Transverse colon (tissue), 4 donors: ENCODE results near the gene TMEM250. TPM values are rescaled to one million over a fixed set of nuclear protein-coding genes. Genes with fewer than 3 reads are reported as not detected.

Experiments used
- DNase-seq: peaks from one replicate; pipeline ENCODE4 v3.0.0-alpha.2; 2019
- H3K27ac ChIP-seq, 4 donors: fragments of 200-600 bp; sonication (generic); 2 replicates each; pipeline ENCODE4 v1.5.1; 2016 to 2018; ENCODE audit warnings: inconsistent platforms in 4 of 4
- H3K27me3 ChIP-seq: fragments of 200-600 bp; sonication (generic); 2 replicates; pipeline ENCODE4 v1.5.1; 2017; ENCODE audit warnings: inconsistent platforms
- H3K36me3 ChIP-seq, 4 donors: fragments of 200-600 bp; sonication (generic); 2 replicates each; pipeline ENCODE4 v1.5.1; 2017 to 2019; ENCODE audit warnings: inconsistent platforms in 4 of 4
- H3K4me1 ChIP-seq, 4 donors: fragments of 200-600 bp; sonication (generic); 2 replicates each; pipeline ENCODE4 v1.5.1; 2017 to 2020; ENCODE audit warnings: inconsistent platforms in 4 of 4
- H3K4me3 ChIP-seq, 4 donors: fragments of 200-600 bp; sonication (generic); 1 replicate in 1 of 4; 2 replicates in 3 of 4; pipeline versions ENCODE4 v1.5.1 to v1.6.1; 2017 to 2019; ENCODE audit warnings: inconsistent platforms in 4 of 4
- H3K9me3 ChIP-seq, 2 donors: fragments of 200-600 bp; sonication (generic); 2 replicates each; pipeline ENCODE4 v1.5.1; 2017 to 2019; ENCODE audit warnings: inconsistent platforms in 2 of 2
- CTCF ChIP-seq, 5 experiments: fragments of 200-600 bp in 3 of 5; fragments of 450-650 bp in 2 of 5; sonication (generic) in 3 of 5; IDR thresholded peaks; 1 replicate in 2 of 5; 2 replicates in 3 of 5; pipeline ENCODE4 v1.5.1; 2016 to 2017; ENCODE audit warnings: antibody characterized with exemption in 5 of 5, inconsistent platforms in 3 of 5, mild to moderate bottlenecking in 2 of 5, moderate library complexity in 1 of 5
- EP300 ChIP-seq: sonication (generic); formaldehyde crosslinking; IDR thresholded peaks from one replicate; pipeline ENCODE4 v1.6.1; 2017; ENCODE audit warnings: antibody characterized with exemption, low read depth
- POLR2A ChIP-seq: fragments of 450-650 bp; IDR thresholded peaks from one replicate; pipeline ENCODE4 v1.6.1; 2016; ENCODE audit warnings: antibody characterized with exemption, mild to moderate bottlenecking, moderate library complexity
- POLR2AphosphoS5 ChIP-seq, 3 donors: sonication (generic); formaldehyde crosslinking; IDR thresholded peaks; one replicate each; pipeline ENCODE4 v1.6.1; 2016; ENCODE audit warnings: antibody characterized with exemption in 3 of 3
- WGBS, 2 donors: methylation state at CpG; one replicate each; pipeline ENCODE4 v1.1.5; 2018; ENCODE audit warnings: low coverage in 1 of 2; 5-methylcytosine and 5-hydroxymethylcytosine counted together
- in situ Hi-C, 4 donors: fragments of 200-750 bp; cut with MboI; loops; one replicate each; pipeline versions ENCODE4 v1.15.0 to v1.15.1; 2017; ENCODE audit warnings: low sequenced_read_pairs in 3 of 4, low pct_ligation_motif_present in 1 of 4, low pct_unique_long_range_greater_than_20kb in 1 of 4
- intact Hi-C: fragments of 100-400 bp; cut with DNase I; formaldehyde crosslinking; loops from one replicate; pipeline ENCODE4 v1.15.1; 2023; ENCODE audit warnings: low total_unique reads
- total RNA-seq, 4 donors: library from RNA; depleted of rRNA; stranded (reverse); fragments of >200 nt; gene quantifications; one replicate each; pipeline ENCODE4 v1.1.0, GENCODE V29; 2016

Gene TMEM250
- total RNA-seq, 4 donors from 2014 or later: 50.3 to 187 (median 86.6) TPM

- no peaks in the 10 kb centered on the region for H3K27me3 ChIP-seq
- no peaks in the 10 kb centered on the region for H3K36me3 ChIP-seq
- intact Hi-C loops (no loop called here), in situ Hi-C loops (loop anchor here in 1 of 4 donors (25.0 kb wide), 1 partner anchor 246 kb away; no protein-coding TSS in a partner anchor)
- DNase-seq: no peak
- H3K4me3 ChIP-seq: peak overlapping the region; percentile 14 to 47 (median 22)
- H3K4me1 ChIP-seq: peaks cover 30 to 72% (median 55%) of the 10 kb centered on the region in 4 donors
- no peak for TF ChIP-seq CTCF (IDR thresholded peaks at IDR 0.05)
- TF ChIP-seq POLR2AphosphoS5 (IDR thresholded peaks at IDR 0.05): no peak
- no peak for TF ChIP-seq POLR2A
- no peak for TF ChIP-seq EP300
- no peaks in the 10 kb centered on the region for H3K9me3 ChIP-seq
- WGBS, 2 donors: 58% methylated on average over 27 of the region's 27 CpGs; no CpG with 5 or more reads in 1 of the 2 donors
- H3K27ac ChIP-seq: peak overlapping the region; percentile 82 to 85 (median 84)
These were observed 9.9 kb downstream of the TMEM250 start for GRCh38 chr9:136108648-136109266.

GRCh38 chr9:136107953-136108647 lies 10.6 kb downstream of the TMEM250 start:
- intact Hi-C loops: no loop called here
- Histone ChIP-seq H3K27ac (peak overlapping the region; percentile 82 to 85 (median 84)), H3K9me3 (no peaks in the 10 kb centered on the region), H3K36me3 (no peaks in the 10 kb centered on the region), H3K4me1 (peaks cover 30 to 74% (median 56%) of the 10 kb centered on the region in 4 donors), H3K27me3 (no peaks in the 10 kb centered on the region), H3K4me3 (no peak overlapping the region)
- peak; percentile 53 for DNase-seq
- in situ Hi-C loops: loop anchor here in 1 of 4 donors (25.0 kb wide), 1 partner anchor 246 kb away; no protein-coding TSS in a partner anchor
- WGBS, 2 donors: 36 to 62% methylated on average over 5 to 27 of the region's 29 CpGs
- no peak for TF ChIP-seq POLR2AphosphoS5 (IDR thresholded peaks at IDR 0.05)

DNA sequence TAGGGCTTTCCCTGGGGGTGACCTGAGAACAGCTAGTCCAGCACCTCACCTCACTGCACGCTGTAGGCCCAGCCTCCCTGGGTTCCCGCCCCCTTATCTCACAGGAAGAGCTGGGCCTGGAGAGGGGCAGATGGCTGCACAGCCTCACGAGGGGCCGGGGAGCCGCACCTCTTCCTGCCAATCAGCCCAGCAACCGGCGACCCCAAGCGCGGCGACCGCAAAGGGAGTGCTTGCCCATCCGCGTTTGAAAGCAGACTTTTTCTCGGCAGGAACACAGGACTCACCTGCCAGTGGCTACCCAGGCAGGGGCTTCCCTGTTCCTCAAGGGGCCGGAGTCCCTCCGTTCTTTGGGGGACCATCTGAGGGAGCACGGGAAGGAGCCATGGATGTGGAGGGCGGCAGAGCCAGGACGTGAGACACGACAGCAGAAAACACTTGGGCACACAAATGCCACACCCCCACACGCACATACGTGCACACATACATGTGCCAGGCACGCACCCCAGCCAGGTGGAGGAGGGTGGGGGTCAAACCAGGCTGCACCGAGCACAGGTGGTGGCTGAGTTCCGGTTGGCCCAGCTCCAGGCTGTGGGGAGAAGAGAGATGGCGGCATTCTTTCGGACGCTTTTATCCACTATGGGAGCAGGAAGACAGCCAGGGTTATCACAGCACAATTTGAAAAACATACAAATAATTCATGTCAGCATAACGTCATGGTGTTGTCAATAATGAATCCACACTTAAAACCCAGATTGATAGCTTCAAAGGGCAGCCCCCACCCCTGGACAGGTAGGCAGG lies 11.3 kb downstream of the TMEM250 start:
- H3K27ac ChIP-seq: peak overlapping the region; percentile 82 to 85 (median 84)
- 37% methylated on average over 28 of the region's 29 CpGs; no CpG with 5 or more reads in 1 of the 2 donors for WGBS, 2 donors

DNA sequence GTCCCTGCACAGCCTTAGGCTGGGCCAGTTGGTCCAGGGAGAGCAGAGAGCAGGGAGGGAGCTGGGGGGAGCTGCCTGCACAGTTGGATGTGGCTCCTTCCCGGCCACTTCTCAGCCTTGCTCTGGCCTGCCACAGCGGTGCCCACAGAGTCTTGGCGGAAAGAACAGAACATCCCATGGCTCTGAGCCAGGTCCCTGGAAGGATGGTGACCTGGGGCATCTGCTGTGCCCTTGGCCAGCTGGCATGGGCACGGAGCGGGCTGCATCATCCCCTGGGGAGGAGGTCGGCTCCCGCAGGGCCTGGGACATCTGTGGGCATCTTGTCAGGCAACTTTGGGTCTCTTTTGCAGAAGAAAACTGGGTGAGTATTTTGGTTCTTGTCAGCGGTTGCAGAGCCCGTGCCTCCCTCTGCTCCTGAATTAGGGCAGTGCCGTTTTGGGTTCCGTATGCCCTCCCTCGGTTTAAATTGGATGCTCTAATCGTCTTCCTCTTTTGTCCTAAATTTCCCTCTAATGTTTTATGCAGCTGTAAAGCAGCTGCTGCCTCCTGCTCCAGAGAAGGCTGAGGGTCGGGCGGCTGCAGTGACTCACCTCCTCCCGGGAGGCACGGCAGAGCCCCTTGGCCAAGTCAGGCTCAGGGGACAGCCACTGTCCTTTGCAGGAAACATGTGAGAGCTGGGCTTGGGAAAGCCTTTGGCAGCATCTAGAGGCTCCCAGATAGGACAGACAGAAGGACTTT lies 13.1 kb downstream of the TMEM250 start:
- 50% methylated on average over 4 to 17 of the region's 17 CpGs for WGBS, 2 donors
- DNase-seq: no peak
- in situ Hi-C loops (loop anchor here in 1 of 4 donors (25.0 kb wide), 1 partner anchor 243 kb away; no protein-coding TSS in a partner anchor), intact Hi-C loops (no loop called here)
- Histone ChIP-seq H3K27ac (peak overlapping the region; percentile 52 to 85 (median 84)), H3K9me3 (no peaks in the 10 kb centered on the region), H3K36me3 (no peaks in the 10 kb centered on the region), H3K4me3 (no peak overlapping the region), H3K27me3 (peaks cover under 1% of the 10 kb centered on the region), H3K4me1 (peaks cover 29 to 69% (median 54%) of the 10 kb centered on the region in 4 donors)
- TF ChIP-seq POLR2AphosphoS5 (IDR thresholded peaks at IDR 0.05) (peak; percentile 7 to 44 (median 44)), CTCF (IDR thresholded peaks at IDR 0.05) (no peak)

More for the DNA sequence above, 11.3 kb downstream of the TMEM250 start:
- in situ Hi-C loops (loop anchor here in 1 of 4 donors (25.0 kb wide), 1 partner anchor 245 kb away; no protein-coding TSS in a partner anchor), intact Hi-C loops (no loop called here)
- no peaks in the 10 kb centered on the region for H3K9me3 ChIP-seq
- peak; percentile 82 for DNase-seq
- TF ChIP-seq POLR2A (no peak), POLR2AphosphoS5 (IDR thresholded peaks at IDR 0.05) (peak; percentile 39 to 78 (median 62))
- H3K36me3 ChIP-seq: no peaks in the 10 kb centered on the region
- no peak overlapping the region for H3K4me3 ChIP-seq
- peaks cover 30 to 74% (median 56%) of the 10 kb centered on the region in 4 donors for H3K4me1 ChIP-seq
- H3K27me3 ChIP-seq: no peaks in the 10 kb centered on the region
